HG03442 (cell line): ENCODE measurements around the gene PHF1.

Experiments
- ATAC-seq: cut with Tn5 transposase; IDR thresholded peaks from one replicate; pipeline ENCODE4 v1.9.1; 2021; ENCODE audit warnings: mild to moderate bottlenecking, moderate library complexity; ENCODE audit not compliant: unreplicated experiment

Gene PHF1

GRCh38 chr6:33417128-33417902 lies 6.5 kb downstream of the PHF1 start:
- no peak for ATAC-seq

GRCh38 chr6:33417903-33418689 lies 7.3 kb downstream of the PHF1 start, which contains the start of gene CUTA:
Gene CUTA, minus strand, starts transcription at chr6:33418107. Its CDS starts 107 bp downstream, at chr6:33418000.
- peak; percentile 85 for ATAC-seq

GRCh38 chr6:33418690-33419291 lies 8.0 kb downstream of the PHF1 start:
- ATAC-seq = no peak

GRCh38 chr6:33419580-33420490 lies 9.0 kb downstream of the PHF1 start, which contains the start of gene SYNGAP1:
Gene SYNGAP1, plus strand, starts transcription at chr6:33420065. Its CDS starts 200 bp downstream, at chr6:33420265.
- no peak for ATAC-seq

- ATAC-seq = no peak
Observed at GRCh38 chr6:33420491-33421343, 9.9 kb downstream of the PHF1 start.

- no peak for ATAC-seq
Observed at GRCh38 chr6:33421344-33421643, 10.5 kb downstream of the PHF1 start.

- ATAC-seq = no peak
Observed at GRCh38 chr6:33423777-33424176, 13.0 kb downstream of the PHF1 start.

GRCh38 chr6:33424855-33425667 lies 14.2 kb downstream of the PHF1 start:
- ATAC-seq = no peak

- ATAC-seq = no peak
Observed at GRCh38 chr6:33425668-33426577, 15.1 kb downstream of the PHF1 start.

- no peak for ATAC-seq
Observed at GRCh38 chr6:33426590-33427511, 16.0 kb downstream of the PHF1 start.

GRCh38 chr6:33427585-33428223 lies 16.9 kb downstream of the PHF1 start:
- ATAC-seq = no peak

GRCh38 chr6:33428224-33428965 lies 17.6 kb downstream of the PHF1 start:
- no peak for ATAC-seq

- no peak for ATAC-seq
Observed at GRCh38 chr6:33428966-33429749, 18.3 kb downstream of the PHF1 start.

GRCh38 chr6:33429750-33430052 lies 18.9 kb downstream of the PHF1 start:
- ATAC-seq = no peak

- no peak for ATAC-seq
Observed at GRCh38 chr6:33430334-33430733, 19.5 kb downstream of the PHF1 start.
